GM23338 (cell line): ENCODE results near the gene STX1B.
A peak's percentile ranks its signal among the peaks of the same experiment; 100 is the strongest.

Experiments used
- CREB1 ChIP-seq: fragments of 250-450 bp; sonication (Bioruptor Pico); IDR thresholded peaks from 2 replicates; pipeline ENCODE4 v1.5.0; 2020; ENCODE audit warnings: low read depth, mild to moderate bottlenecking, moderate library complexity
- CTCF ChIP-seq, 2 experiments: fragments of 200-600 bp in 1 of 2; sonication (generic) in 1 of 2; conservative IDR thresholded peaks; 2 replicates each; pipeline versions ENCODE4 v1.5.1 to v1.6.1; 2016 to 2017; ENCODE audit warnings: antibody characterized with exemption in 2 of 2, low read depth in 2 of 2, mild to moderate bottlenecking in 2 of 2, moderate library complexity in 1 of 2
- EZH2 ChIP-seq: fragments of 200-600 bp; sonication (generic); IDR thresholded peaks from one replicate; pipeline ENCODE4 v1.8.0; 2017; ENCODE audit warnings: antibody characterized with exemption, mild to moderate bottlenecking, low read depth; ENCODE audit not compliant: unreplicated experiment
- EZH2phosphoT487 ChIP-seq: fragments of 200-600 bp; sonication (generic); IDR thresholded peaks from one replicate; pipeline ENCODE4 v1.8.1; 2018; ENCODE audit warnings: antibody characterized with exemption; ENCODE audit not compliant: unreplicated experiment
- POLR2AphosphoS5 ChIP-seq: IDR thresholded peaks from 2 replicates; pipeline ENCODE4 v1.6.1; 2016; ENCODE audit warnings: antibody characterized with exemption, low read depth
- REST ChIP-seq: IDR thresholded peaks from one replicate; pipeline ENCODE4 v1.6.1; 2018; ENCODE audit warnings: antibody characterized with exemption; ENCODE audit not compliant: unreplicated experiment
- ZNF462 ChIP-seq: fragments of 250-450 bp; sonication (Bioruptor Pico); IDR thresholded peaks from 2 replicates; pipeline ENCODE4 v1.5.0; 2020; ENCODE audit warnings: mild to moderate bottlenecking, moderate library complexity

- TF ChIP-seq CTCF (conservative IDR thresholded peaks at IDR 0.05; ENCODE audit: low read depth in 2 of 2) = peak; percentile 27 to 35
- TF ChIP-seq EZH2 = no peak
- peak; percentile 47 for TF ChIP-seq POLR2AphosphoS5
- no peak for TF ChIP-seq CREB1 (CRISPR knock-in tag)
- no peak for TF ChIP-seq REST
- TF ChIP-seq EZH2phosphoT487 = no peak
- no peak for TF ChIP-seq ZNF462 (CRISPR knock-in tag)
Measured at GRCh38 chr16:30956601-30957455, 53.6 kb downstream of the STX1B start.
